Bronchial epithelial cell (primary cell): ENCODE measurements around the gene SMURF2. TPM values are rescaled to one million over a fixed set of nuclear protein-coding genes. Genes with fewer than 3 reads are reported as not detected.
"Not testable (repeated sequence)": the region's sequence is repeated elsewhere in the genome, so short reads cannot be mapped to it uniquely, and the experiment has no call there.

Experiments used
- DNase-seq: peaks from one replicate; pipeline ENCODE4 v3.0.0-alpha.2; 2010; ENCODE audit warnings: low read depth
- FAIRE-seq: peaks from 2 replicates; lab custom pipeline; 2011; peaks lifted over from hg19 to GRCh38; lab: Jason Lieb, UNC
- H3K27me3 ChIP-seq: 2 replicates; pipeline ENCODE4 v1.5.1; 2011; ENCODE audit warnings: low read length; ENCODE audit not compliant: control insufficient read depth, insufficient read depth
- H3K36me3 ChIP-seq: 2 replicates; pipeline ENCODE4 v1.5.1; 2011; ENCODE audit warnings: low read length; ENCODE audit not compliant: control insufficient read depth, insufficient read depth
- H3K4me3 ChIP-seq: 2 replicates; pipeline ENCODE4 v1.5.1; 2011; ENCODE audit warnings: mild to moderate bottlenecking, low read depth, low read length, control low read depth
- CTCF ChIP-seq: IDR thresholded peaks from 2 replicates; pipeline ENCODE4 v1.5.1; 2011; ENCODE audit warnings: mild to moderate bottlenecking, moderate library complexity, low read length, control low read depth, inconsistent platforms; ENCODE audit not compliant: insufficient read depth, severe bottlenecking
- total RNA-seq: library from RNA; depleted of rRNA; stranded (reverse); fragments of >200 nt; gene quantifications from 2 replicates; pipeline ENCODE4 v1.2.1, GENCODE V29; 2014

SMURF2 gene
- total RNA-seq, 1 donor from 2014 or later, result 52.4 TPM

DNA sequence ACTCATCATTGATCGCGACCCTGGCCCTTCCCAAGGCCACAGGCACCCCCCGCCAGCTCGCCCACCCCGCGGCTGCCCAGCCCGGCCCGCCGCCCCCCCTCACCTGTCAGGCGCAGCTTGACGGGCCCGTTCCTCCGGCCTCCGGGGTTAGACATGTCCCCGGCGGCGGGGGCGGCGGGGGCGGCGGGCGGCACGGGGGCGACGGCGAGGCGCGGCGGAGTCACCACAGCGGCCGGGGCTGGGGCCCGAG is 456 bp downstream of the SMURF2 start:
- TF ChIP-seq CTCF, result no peak
- peak overlapping the region; percentile 69 for H3K4me3 ChIP-seq
- H3K36me3 ChIP-seq, result no peaks in the 10 kb centered on the region
- no peaks in the 10 kb centered on the region for H3K27me3 ChIP-seq
- no peak for DNase-seq
- FAIRE-seq, result no peak

- DNase-seq, result peak; percentile 30
- H3K36me3 ChIP-seq, FAIRE-seq, H3K27me3 ChIP-seq: not testable (repeated sequence)
- H3K4me3 ChIP-seq, result peak overlapping the region; percentile 69
Observed at GRCh38 chr17:64660978-64661725, 955 bp downstream of the SMURF2 start.

DNA sequence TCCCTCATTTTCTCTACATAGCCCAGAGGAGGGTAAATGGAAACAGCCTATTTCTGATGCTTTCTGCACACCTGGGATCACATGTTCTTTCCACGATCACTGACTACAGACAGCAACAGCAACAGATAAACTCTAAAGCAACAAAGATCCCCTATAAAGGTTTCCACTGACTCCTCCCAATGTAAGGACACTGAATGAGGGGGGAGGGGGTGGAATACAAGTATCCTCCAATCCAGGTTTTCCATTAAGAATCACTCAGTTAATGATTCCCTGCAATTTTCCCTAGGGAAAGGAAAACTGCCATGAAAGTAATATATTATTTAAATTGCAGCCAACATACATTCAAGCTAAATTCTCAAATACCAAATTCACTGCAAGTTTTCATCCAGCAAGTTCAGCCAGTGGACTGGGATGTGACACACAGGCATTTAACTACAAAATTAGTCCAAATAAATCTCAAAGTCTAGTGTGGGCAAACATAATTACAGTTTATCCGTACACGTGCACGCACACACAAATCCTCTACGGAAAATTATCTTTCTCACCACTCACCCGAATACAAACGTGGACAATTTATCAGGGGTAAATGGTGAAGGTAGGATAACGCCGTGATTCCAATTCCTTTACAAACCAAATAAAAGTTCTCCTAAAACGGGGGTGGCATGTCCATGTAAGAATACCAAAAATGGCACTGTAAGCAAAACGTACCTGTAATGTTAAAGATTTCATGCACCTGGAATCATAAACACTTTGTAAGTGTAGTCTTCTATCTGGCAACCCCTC is 1.7 kb downstream of the SMURF2 start:
- H3K36me3 ChIP-seq, FAIRE-seq, H3K27me3 ChIP-seq: not testable (repeated sequence)
- peak; percentile 58 for DNase-seq
- H3K4me3 ChIP-seq, result peak overlapping the region; percentile 69

- Histone ChIP-seq H3K36me3 (no peaks in the 10 kb centered on the region), H3K4me3 (no peak overlapping the region)
Observed at GRCh38 chr17:64658931-64659330, 3.2 kb downstream of the SMURF2 start.

GRCh38 chr17:64657610-64658125 is 4.4 kb downstream of the SMURF2 start:
- DNase-seq (no peak), FAIRE-seq (no peak)
- H3K27me3 ChIP-seq, result no peaks in the 10 kb centered on the region
- TF ChIP-seq CTCF, result no peak
- no peak overlapping the region for H3K4me3 ChIP-seq
- no peaks in the 10 kb centered on the region for H3K36me3 ChIP-seq

More at GRCh38 chr17:64658931-64659330, 3.2 kb downstream of the SMURF2 start:
- DNase-seq (peak; percentile 65), FAIRE-seq (no peak)
- no peak for TF ChIP-seq CTCF
- H3K27me3 ChIP-seq, result no peaks in the 10 kb centered on the region

GRCh38 chr17:64655704-64656103 is 6.4 kb downstream of the SMURF2 start:
- no peak for DNase-seq

More at GRCh38 chr17:64655704-64656103, 6.4 kb downstream of the SMURF2 start:
- no peak for TF ChIP-seq CTCF
- H3K4me3 ChIP-seq, result no peak overlapping the region
- no peaks in the 10 kb centered on the region for H3K27me3 ChIP-seq
- H3K36me3 ChIP-seq, result no peaks in the 10 kb centered on the region
- FAIRE-seq, result no peak
